ENCODE measurements around the gene PDE8A. TPM values are rescaled to one million over a fixed set of nuclear protein-coding genes. Genes with fewer than 3 reads are reported as not detected.

PDE8A gene
- total and polyA plus RNA-seq, 2 donors (not counting 3 experiments of a cell fraction or from before 2014, with no cell fraction given) = 21.3 to 45.7 TPM

GRCh38 chr15:85007741-85008397 is 26.2 kb downstream of the PDE8A start:
- intact Hi-C loops (cut with micrococcal nuclease) (no loop called here), dilution Hi-C loops (cut with MboI; ENCODE audit: extremely low pct_ligation_motif_present, low sequenced_read_pairs) (no loop called here)
- ChIA-PET CTCF (interaction anchor here (1.8 to 6.5 kb wide), 2 partner anchors 36 to 53 kb away, joined by 7 to 70 read pairs; no protein-coding TSS in a partner anchor), POLR2A (no interaction called here)
- H3K9me3 ChIP-seq (replicated peaks; ENCODE audit: control insufficient read depth, insufficient read depth, low read length) = no peaks in the 10 kb centered on the region
- H3K79me2 ChIP-seq (ENCODE audit: control insufficient read depth, insufficient read depth, low read length) = peaks cover 15% of the 10 kb centered on the region
- no peak for FAIRE-seq
- no peak overlapping the region for H2AFZ ChIP-seq (ENCODE audit: low read depth, low read length)
- no peak overlapping the region for H3K27ac ChIP-seq (ENCODE audit: insufficient read depth, low read depth, low read length)
- H3K9me1 ChIP-seq (replicated peaks; ENCODE audit: control insufficient read depth, extremely low read depth, insufficient read depth, low read length) = no peaks in the 10 kb centered on the region
- H3K9ac ChIP-seq (replicated peaks; ENCODE audit: extremely low read depth, insufficient read depth, low read length) = no peak overlapping the region
- peaks cover 12% of the 10 kb centered on the region for H3K4me1 ChIP-seq (ENCODE audit: control insufficient read depth, extremely low read depth, insufficient read depth, low read length)
- no TSS peak for BruUV-seq (replicated peaks)
- no peak for TF ChIP-seq EZH2 (IDR thresholded peaks at IDR 0.05; ENCODE audit: borderline replicate concordance, low read depth, low read length, severe bottlenecking)
- TF ChIP-seq MYC (IDR thresholded peaks at IDR 0.05; ENCODE audit: low read depth, low read length) = no peak
- TF ChIP-seq POLR2AphosphoS5 (IDR thresholded peaks at IDR 0.05; ENCODE audit: insufficient read depth, low read depth, low read length) = no peak
- no peak for TF ChIP-seq JUN (IDR thresholded peaks at IDR 0.05; ENCODE audit: borderline replicate concordance, insufficient read depth, insufficient read length, low read depth)
- H3K36me3 ChIP-seq (ENCODE audit: control insufficient read depth in 2 of 2, extremely low read depth in 1 of 2, insufficient read depth in 2 of 2, low read length in 2 of 2) = no peaks in the 10 kb centered on the region
- H4K20me1 ChIP-seq (replicated peaks; ENCODE audit: control insufficient read depth, extremely low read depth, insufficient read depth, low read length) = no peaks in the 10 kb centered on the region
- no peak overlapping the region for H3K4me3 ChIP-seq (replicated peaks in 1 of 3; ENCODE audit: insufficient read depth in 1 of 3, low read depth in 1 of 3, low read length in 3 of 3)
- no peak for DNase-seq (ENCODE audit: low read depth, low spot score)
- no peaks in the 10 kb centered on the region for H3K27me3 ChIP-seq (ENCODE audit: control insufficient read depth in 2 of 2, insufficient read depth in 2 of 2, low read length in 2 of 2)
- no peak overlapping the region for H3K4me2 ChIP-seq (ENCODE audit: insufficient read depth, low read length)

GRCh38 chr15:85008474-85009260 is 27.0 kb downstream of the PDE8A start:
- no peak for FAIRE-seq
- BruUV-seq (replicated peaks) = no TSS peak
- Histone ChIP-seq H3K4me1 (ENCODE audit: control insufficient read depth, extremely low read depth, insufficient read depth, low read length) (peaks cover 12% of the 10 kb centered on the region), H4K20me1 (replicated peaks; ENCODE audit: control insufficient read depth, extremely low read depth, insufficient read depth, low read length) (no peaks in the 10 kb centered on the region), H2AFZ (ENCODE audit: low read depth, low read length) (no peak overlapping the region), H3K4me3 (replicated peaks in 1 of 3; ENCODE audit: insufficient read depth in 1 of 3, low read depth in 1 of 3, low read length in 3 of 3) (no peak overlapping the region), H3K9me1 (replicated peaks; ENCODE audit: control insufficient read depth, extremely low read depth, insufficient read depth, low read length) (no peaks in the 10 kb centered on the region), H3K36me3 (ENCODE audit: control insufficient read depth in 2 of 2, extremely low read depth in 1 of 2, insufficient read depth in 2 of 2, low read length in 2 of 2) (no peaks in the 10 kb centered on the region), H3K27me3 (ENCODE audit: control insufficient read depth in 2 of 2, insufficient read depth in 2 of 2, low read length in 2 of 2) (no peaks in the 10 kb centered on the region), H3K79me2 (ENCODE audit: control insufficient read depth, insufficient read depth, low read length) (peaks cover 20% of the 10 kb centered on the region), H3K9ac (replicated peaks; ENCODE audit: extremely low read depth, insufficient read depth, low read length) (no peak overlapping the region), H3K9me3 (replicated peaks; ENCODE audit: control insufficient read depth, insufficient read depth, low read length) (no peaks in the 10 kb centered on the region), H3K4me2 (ENCODE audit: insufficient read depth, low read length) (no peak overlapping the region), H3K27ac (ENCODE audit: insufficient read depth, low read depth, low read length) (no peak overlapping the region)
- DNase-seq (ENCODE audit: low read depth, low spot score) = no peak
- ChIA-PET POLR2A (no interaction called here), CTCF (interaction anchor here (1.8 to 6.5 kb wide), 3 partner anchors 8 to 54 kb away, joined by 7 to 70 read pairs (median 11); no protein-coding TSS in a partner anchor)
- dilution Hi-C loops (cut with MboI; ENCODE audit: extremely low pct_ligation_motif_present, low sequenced_read_pairs) (no loop called here), intact Hi-C loops (cut with micrococcal nuclease) (no loop called here)
- TF ChIP-seq FOS (IDR thresholded peaks at IDR 0.05; ENCODE audit: borderline replicate concordance, insufficient read depth, low read length) (no peak), POLR2A (IDR thresholded peaks at IDR 0.05; ENCODE audit: low read depth, low read length) (no peak), JUN (IDR thresholded peaks at IDR 0.05; ENCODE audit: borderline replicate concordance, insufficient read depth, insufficient read length, low read depth) (no peak), CTCF (IDR thresholded peaks at IDR 0.05; ENCODE audit: extremely low read depth in 1 of 2, insufficient read depth in 1 of 2, low read depth in 1 of 2, low read length in 2 of 2) (no peak), GATA2 (IDR thresholded peaks at IDR 0.05; ENCODE audit: insufficient read depth, insufficient read length, low read depth, low read length) (no peak), EZH2 (IDR thresholded peaks at IDR 0.05; ENCODE audit: borderline replicate concordance, low read depth, low read length, severe bottlenecking) (no peak), MAX (IDR thresholded peaks at IDR 0.05; ENCODE audit: insufficient read depth, insufficient read length) (no peak), POLR2AphosphoS5 (IDR thresholded peaks at IDR 0.05; ENCODE audit: insufficient read depth, low read depth, low read length) (no peak), MYC (IDR thresholded peaks at IDR 0.05; ENCODE audit: low read depth, low read length) (no peak)
